SU-DHL-6 (cell line): ENCODE results near the gene CRISP1.

Source experiments
- H2AFZ ChIP-seq: fragments of 200-600 bp; sonication (generic); 2 replicates; pipeline ENCODE4 v1.6.1; 2014; ENCODE audit warnings: low read depth, mild to moderate bottlenecking, moderate library complexity, mixed read lengths, antibody characterized with exemption, low read length; ENCODE audit not compliant: severe bottlenecking
- H3F3A ChIP-seq: fragments of 200-600 bp; shearing (Covaris generic); 2 replicates; pipeline ENCODE4 v1.6.0; 2016; ENCODE audit warnings: antibody characterized with exemption, mild to moderate bottlenecking; ENCODE audit not compliant: insufficient read depth
- H3K27ac ChIP-seq: fragments of 200-600 bp; sonication (generic); 2 replicates; pipeline ENCODE4 v1.5.1; 2016; ENCODE audit warnings: low read depth, mild to moderate bottlenecking, low read length, moderate library complexity, mixed read lengths
- H3K27me3 ChIP-seq: fragments of 200-600 bp; sonication (generic), shearing (Covaris generic); 2 replicates; pipeline ENCODE4 v1.6.0; 2014; ENCODE audit warnings: mild to moderate bottlenecking, low read length
- H3K36me3 ChIP-seq: fragments of 200-600 bp; sonication (generic); 2 replicates; pipeline ENCODE4 v1.6.1; 2014; ENCODE audit warnings: mild to moderate bottlenecking, low read length, mixed read lengths
- H3K4me2 ChIP-seq: fragments of 300-600, 200-600 bp; shearing (Covaris generic), sonication (generic); 2 replicates; pipeline ENCODE4 v1.6.0; 2014; ENCODE audit warnings: low read length, low read depth, mild to moderate bottlenecking; ENCODE audit not compliant: poor library complexity, severe bottlenecking
- H3K4me3 ChIP-seq: fragments of 200-600 bp; sonication (generic); 2 replicates; pipeline ENCODE4 v1.5.1; 2014; ENCODE audit warnings: antibody characterized with exemption, low read length, mild to moderate bottlenecking, mixed read lengths; ENCODE audit not compliant: insufficient read depth, poor library complexity, severe bottlenecking
- H3K79me2 ChIP-seq: fragments of 200-600 bp; sonication (generic); 2 replicates; pipeline ENCODE4 v1.6.1; 2014; ENCODE audit warnings: mild to moderate bottlenecking, low read length, moderate library complexity; ENCODE audit not compliant: insufficient read depth
- H3K9ac ChIP-seq: fragments of 200-600 bp; sonication (generic); 2 replicates; pipeline ENCODE4 v1.7.0; 2014; ENCODE audit warnings: mild to moderate bottlenecking, low read length
- H3K9me2 ChIP-seq: fragments of 200-600 bp; sonication (generic); replicated peaks from 2 replicates; pipeline ENCODE4 v1.6.1; 2014; ENCODE audit warnings: low read length; ENCODE audit not compliant: insufficient read depth
- H3K9me3 ChIP-seq: fragments of 200-600 bp; sonication (generic); 2 replicates; pipeline ENCODE4 v1.6.1; 2014; ENCODE audit warnings: low read length, mixed read lengths; ENCODE audit not compliant: insufficient read depth
- H4K20me1 ChIP-seq: fragments of 200-600 bp; sonication (generic); 2 replicates; pipeline ENCODE4 v1.6.1; 2014; ENCODE audit warnings: low read depth, mild to moderate bottlenecking, antibody characterized with exemption, low read length, moderate library complexity, mixed read lengths
- CTCF ChIP-seq: fragments of 200-600 bp; sonication (generic); IDR thresholded peaks from one replicate; pipeline ENCODE4 v1.5.1; 2017; ENCODE audit warnings: antibody characterized with exemption, mild to moderate bottlenecking, low read length, moderate library complexity; ENCODE audit not compliant: insufficient read depth, poor library complexity, severe bottlenecking
- EZH2phosphoT487 ChIP-seq: fragments of 200-600 bp; sonication (generic), shearing (Covaris generic); conservative IDR thresholded peaks from 2 replicates; pipeline ENCODE4 v1.6.1; 2018; ENCODE audit warnings: mild to moderate bottlenecking, antibody characterized with exemption, low read length, moderate library complexity, mixed read lengths

CRISP1 gene

GRCh38 chr6:49888742-49889431 is 22.6 kb upstream of the CRISP1 start:
- no peak for TF ChIP-seq EZH2phosphoT487
- TF ChIP-seq CTCF: no peak
- Histone ChIP-seq H3K9ac (no peak overlapping the region), H4K20me1 (no peaks in the 10 kb centered on the region), H3K4me3 (no peak overlapping the region), H3K4me2 (no peak overlapping the region), H3K36me3 (no peaks in the 10 kb centered on the region), H3K9me2 (no peaks in the 10 kb centered on the region), H3K27me3 (no peaks in the 10 kb centered on the region), H3K9me3 (no peaks in the 10 kb centered on the region), H2AFZ (no peak overlapping the region), H3F3A (no peaks in the 10 kb centered on the region), H3K27ac (no peak overlapping the region), H3K79me2 (no peaks in the 10 kb centered on the region)

- no peaks in the 10 kb centered on the region for H3K27me3 ChIP-seq
- no peak overlapping the region for H3K9ac ChIP-seq
- no peak overlapping the region for H2AFZ ChIP-seq
- no peak overlapping the region for H3K4me3 ChIP-seq
- H3F3A ChIP-seq: no peaks in the 10 kb centered on the region
- no peak overlapping the region for H3K27ac ChIP-seq
- no peaks in the 10 kb centered on the region for H3K79me2 ChIP-seq
- TF ChIP-seq EZH2phosphoT487 (no peak), CTCF (no peak)
- no peaks in the 10 kb centered on the region for H4K20me1 ChIP-seq
- H3K9me3 ChIP-seq: 0 out of 2 replicates have a peak, but pooled peaks cover 2% of the 10 kb centered on the region
- no peaks in the 10 kb centered on the region for H3K36me3 ChIP-seq
- no peak overlapping the region for H3K4me2 ChIP-seq
- H3K9me2 ChIP-seq: no peaks in the 10 kb centered on the region
These were observed 2.7 kb upstream of the CRISP1 start for GRCh38 chr6:49868951-49869529.

GRCh38 chr6:49856282-49856681 is 10.1 kb downstream of the CRISP1 start:
- no peaks in the 10 kb centered on the region for H3K9me2 ChIP-seq
- no peaks in the 10 kb centered on the region for H3K79me2 ChIP-seq
- TF ChIP-seq CTCF: no peak
- TF ChIP-seq EZH2phosphoT487: no peak
- no peak overlapping the region for H2AFZ ChIP-seq
- H3K27ac ChIP-seq: no peak overlapping the region
- no peak overlapping the region for H3K4me2 ChIP-seq
- no peaks in the 10 kb centered on the region for H3K27me3 ChIP-seq
- H3K36me3 ChIP-seq: no peaks in the 10 kb centered on the region
- H3F3A ChIP-seq: no peaks in the 10 kb centered on the region
- no peak overlapping the region for H3K4me3 ChIP-seq
- H3K9ac ChIP-seq: no peak overlapping the region
- no peaks in the 10 kb centered on the region for H3K9me3 ChIP-seq
- H4K20me1 ChIP-seq: no peaks in the 10 kb centered on the region
